Ammon's horn (tissue), 1 donor: ENCODE results near the gene SPN.
"Not testable (repeated sequence)": the region's sequence is repeated elsewhere in the genome, so short reads cannot be mapped to it uniquely, and the experiment has no call there.

ENCODE experiments used
- DNase-seq: peaks from one replicate; pipeline ENCODE4 v3.0.0-alpha.2; 2016; ENCODE audit warnings: low spot score

The SPN gene

GRCh38 chr16:29646947-29647346, 16.1 kb upstream of the SPN start:
- DNase-seq = no peak

GRCh38 chr16:29649588-29650494, 13.2 kb upstream of the SPN start:
- no peak for DNase-seq

- DNase-seq = no peak
These were observed 12.3 kb upstream of the SPN start for GRCh38 chr16:29650771-29651170.

GRCh38 chr16:29651774-29652349, 11.2 kb upstream of the SPN start:
- no peak for DNase-seq

GRCh38 chr16:29653471-29653870, 9.6 kb upstream of the SPN start:
- DNase-seq = no peak

- not testable (repeated sequence) for DNase-seq
These were observed 9.2 kb upstream of the SPN start for GRCh38 chr16:29653890-29654289.

- no peak for DNase-seq
These were observed 6.1 kb upstream of the SPN start for GRCh38 chr16:29656688-29657523.

- no peak for DNase-seq
These were observed 4.3 kb upstream of the SPN start for GRCh38 chr16:29658705-29659104.

GRCh38 chr16:29662000-29662728, 883 bp upstream of the SPN start:
- DNase-seq = no peak

- DNase-seq = no peak
These were observed 375 bp upstream of the SPN start for GRCh38 chr16:29662729-29663015.

- no peak for DNase-seq
These were observed 702 bp downstream of the SPN start for GRCh38 chr16:29663807-29664090.

GRCh38 chr16:29664091-29664921, 1.3 kb downstream of the SPN start:
- no peak for DNase-seq

- DNase-seq = no peak
These were observed 2.4 kb downstream of the SPN start for GRCh38 chr16:29665294-29666077.

- not testable (repeated sequence) for DNase-seq
These were observed 4.2 kb downstream of the SPN start for GRCh38 chr16:29667322-29667610.

- DNase-seq = no peak
These were observed 4.7 kb downstream of the SPN start for GRCh38 chr16:29667755-29668154.

GRCh38 chr16:29668267-29668666, 5.2 kb downstream of the SPN start:
- no peak for DNase-seq

GRCh38 chr16:29673501-29673900, 10.5 kb downstream of the SPN start:
- DNase-seq = no peak

- DNase-seq = peak; percentile 93
These were observed 11.1 kb downstream of the SPN start for GRCh38 chr16:29674188-29674587.

GRCh38 chr16:29675811-29676643, 13.0 kb downstream of the SPN start:
- peak; percentile 70 for DNase-seq
